Parathyroid adenoma (tissue), 2 donors: ENCODE results near the gene CHST1.

ENCODE experiments used
- H2AFZ ChIP-seq: fragments of 300-600 bp; sonication (generic); one replicate; pipeline ENCODE4 v1.7.0; 2017; ENCODE audit warnings: antibody characterized with exemption, mild to moderate bottlenecking
- H3K27ac ChIP-seq: fragments of 300-600 bp; sonication (generic); one replicate; pipeline ENCODE4 v1.7.0; 2017
- H3K27me3 ChIP-seq: fragments of 300-600 bp; sonication (generic); one replicate; pipeline ENCODE4 v1.7.0; 2017; ENCODE audit warnings: low read length; ENCODE audit not compliant: control insufficient read depth, insufficient read depth
- H3K36me3 ChIP-seq: fragments of 300-600 bp; sonication (generic); one replicate; pipeline ENCODE4 v1.7.0; 2017; ENCODE audit warnings: low read length; ENCODE audit not compliant: control insufficient read depth, insufficient read depth
- H3K4me1 ChIP-seq: fragments of 300-600 bp; sonication (generic); one replicate; pipeline ENCODE4 v1.7.0; 2017; ENCODE audit warnings: control low read depth
- H3K4me2 ChIP-seq: fragments of 300-600 bp; sonication (generic); one replicate; pipeline ENCODE4 v1.7.0; 2017; ENCODE audit warnings: low read length
- H3K4me3 ChIP-seq: fragments of 300-600 bp; sonication (generic); one replicate; pipeline ENCODE4 v1.7.0; 2017; ENCODE audit warnings: low read depth, low read length
- H3K79me2 ChIP-seq: fragments of 300-600 bp; sonication (generic); one replicate; pipeline ENCODE4 v1.7.0; 2017; ENCODE audit warnings: control low read depth
- H3K9ac ChIP-seq: fragments of 300-600 bp; sonication (generic); one replicate; pipeline ENCODE4 v1.7.0; 2017; ENCODE audit warnings: mild to moderate bottlenecking
- H3K9me3 ChIP-seq: fragments of 300-600 bp; sonication (generic); one replicate; pipeline ENCODE4 v1.7.0; 2017; ENCODE audit warnings: low read length; ENCODE audit not compliant: control insufficient read depth
- CTCF ChIP-seq: fragments of 300-600 bp; sonication (generic); IDR thresholded peaks from one replicate; pipeline ENCODE4 v1.7.0; 2017; ENCODE audit warnings: antibody characterized with exemption, mild to moderate bottlenecking
- donor health status: primary hyperparathyroidism.

The CHST1 gene

GRCh38 chr11:45606514-45607281 lies 58.7 kb downstream of the CHST1 start:
- H3K4me2 ChIP-seq, result no peak overlapping the region
- no peaks in the 10 kb centered on the region for H3K27me3 ChIP-seq
- no peaks in the 10 kb centered on the region for H3K4me1 ChIP-seq
- no peak overlapping the region for H3K4me3 ChIP-seq
- TF ChIP-seq CTCF, result no peak
- H3K9me3 ChIP-seq, result no peaks in the 10 kb centered on the region
- no peak overlapping the region for H3K27ac ChIP-seq
- H3K36me3 ChIP-seq, result no peaks in the 10 kb centered on the region
- no peak overlapping the region for H2AFZ ChIP-seq
- H3K9ac ChIP-seq, result no peak overlapping the region
- H3K79me2 ChIP-seq, result no peaks in the 10 kb centered on the region

- H3K27me3 ChIP-seq, result no peaks in the 10 kb centered on the region
- TF ChIP-seq CTCF, result no peak
- H2AFZ ChIP-seq, result no peak overlapping the region
- H3K9me3 ChIP-seq, result no peaks in the 10 kb centered on the region
- no peaks in the 10 kb centered on the region for H3K79me2 ChIP-seq
- no peaks in the 10 kb centered on the region for H3K36me3 ChIP-seq
- no peak overlapping the region for H3K4me3 ChIP-seq
- no peak overlapping the region for H3K9ac ChIP-seq
- no peaks in the 10 kb centered on the region for H3K4me1 ChIP-seq
- H3K4me2 ChIP-seq, result no peak overlapping the region
- H3K27ac ChIP-seq, result no peak overlapping the region
Observed at GRCh38 chr11:45605051-45605450, 60.4 kb downstream of the CHST1 start.

- Histone ChIP-seq H3K27ac (no peak overlapping the region), H3K4me2 (no peak overlapping the region), H3K9ac (no peak overlapping the region), H3K9me3 (no peaks in the 10 kb centered on the region), H3K4me3 (no peak overlapping the region), H2AFZ (no peak overlapping the region), H3K27me3 (no peaks in the 10 kb centered on the region), H3K4me1 (no peaks in the 10 kb centered on the region), H3K79me2 (no peaks in the 10 kb centered on the region), H3K36me3 (no peaks in the 10 kb centered on the region)
- TF ChIP-seq CTCF, result no peak
Observed at GRCh38 chr11:45603946-45604682, 61.3 kb downstream of the CHST1 start.

GRCh38 chr11:45599161-45599943 lies 66.1 kb downstream of the CHST1 start:
- no peak overlapping the region for H2AFZ ChIP-seq
- no peak for TF ChIP-seq CTCF
- H3K36me3 ChIP-seq, result no peaks in the 10 kb centered on the region
- H3K79me2 ChIP-seq, result no peaks in the 10 kb centered on the region
- no peaks in the 10 kb centered on the region for H3K9me3 ChIP-seq
- H3K27me3 ChIP-seq, result no peaks in the 10 kb centered on the region
- H3K27ac ChIP-seq, result no peak overlapping the region
- no peak overlapping the region for H3K4me2 ChIP-seq
- H3K4me3 ChIP-seq, result no peak overlapping the region
- H3K9ac ChIP-seq, result no peak overlapping the region
- H3K4me1 ChIP-seq, result no peaks in the 10 kb centered on the region
